SH-SY5Y (cell line): ENCODE measurements around the gene OPN5.

Source experiments
- GATA2 ChIP-seq: IDR thresholded peaks from 2 replicates; pipeline ENCODE4 v1.6.1; 2011; ENCODE audit warnings: mild to moderate bottlenecking, low read depth, low read length
- GATA3 ChIP-seq: IDR thresholded peaks from 2 replicates; pipeline ENCODE4 v1.6.1; 2011; ENCODE audit warnings: low read depth, mild to moderate bottlenecking, low read length, moderate library complexity

GRCh38 chr6:47780510-47781356, 1.1 kb upstream of the OPN5 start:
- TF ChIP-seq GATA2 (no peak), GATA3 (no peak)
